Stimulated activated naive CD8-positive, alpha-beta T cell treated with anti-CD3 and anti-CD28 coated beads, Interleukin-15, amount 100 ng/mL, for 72 hours (primary cell): ENCODE data around the gene HBB.

ENCODE experiments used
- ATAC-seq: fragments of 150-1000 bp; cut with Tn5 transposase; 2 replicates; pipeline ENCODE4 v1.10.0; 2021; ENCODE audit warnings: mild to moderate bottlenecking, moderate library complexity
- DNase-seq, 2 donors: peaks; one replicate each; pipeline ENCODE4 v3.0.0; 2021 to 2022
- H3K27ac Mint-ChIP-seq, 2 donors: one replicate each; pipeline ENCODE4 v1.8.0; 2022; ENCODE audit warnings: mild to moderate bottlenecking in 2 of 2, mixed read lengths in 2 of 2, moderate library complexity in 2 of 2
- H3K27me3 Mint-ChIP-seq: one replicate; pipeline ENCODE4 v1.8.0; 2022; ENCODE audit warnings: mixed read lengths
- H3K4me1 Mint-ChIP-seq: one replicate; pipeline ENCODE4 v1.8.0; 2022; ENCODE audit warnings: mild to moderate bottlenecking, mixed read lengths
- H3K4me3 Mint-ChIP-seq, 2 donors: one replicate each; pipeline ENCODE4 v1.8.0; 2022; ENCODE audit warnings: mild to moderate bottlenecking in 2 of 2, mixed read lengths in 2 of 2, moderate library complexity in 1 of 2
- H3K9me3 Mint-ChIP-seq, 2 donors: one replicate each; pipeline ENCODE4 v1.8.0; 2022; ENCODE audit warnings: mixed read lengths in 2 of 2

The HBB gene

DNA sequence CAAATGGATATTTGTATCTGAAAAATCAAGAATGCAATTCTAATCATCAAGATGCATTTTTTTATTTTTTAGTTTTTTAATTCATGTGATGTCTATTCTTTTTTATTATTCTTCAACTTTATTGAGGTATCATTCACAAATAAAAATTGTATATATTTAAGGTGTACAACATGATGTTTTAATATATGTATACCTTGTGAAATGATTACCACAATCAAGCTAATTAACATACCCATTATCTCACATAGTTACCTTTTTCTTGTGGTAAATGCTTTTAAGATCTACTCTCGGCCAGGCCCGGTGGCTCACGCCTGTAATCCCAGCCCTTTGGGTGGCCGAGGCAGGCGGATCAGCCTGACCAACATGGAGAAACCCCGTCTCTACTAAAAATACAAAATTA is 3.7 kb downstream of the HBB start:
- H3K4me1 Mint-ChIP-seq: no peaks in the 10 kb centered on the region

DNA sequence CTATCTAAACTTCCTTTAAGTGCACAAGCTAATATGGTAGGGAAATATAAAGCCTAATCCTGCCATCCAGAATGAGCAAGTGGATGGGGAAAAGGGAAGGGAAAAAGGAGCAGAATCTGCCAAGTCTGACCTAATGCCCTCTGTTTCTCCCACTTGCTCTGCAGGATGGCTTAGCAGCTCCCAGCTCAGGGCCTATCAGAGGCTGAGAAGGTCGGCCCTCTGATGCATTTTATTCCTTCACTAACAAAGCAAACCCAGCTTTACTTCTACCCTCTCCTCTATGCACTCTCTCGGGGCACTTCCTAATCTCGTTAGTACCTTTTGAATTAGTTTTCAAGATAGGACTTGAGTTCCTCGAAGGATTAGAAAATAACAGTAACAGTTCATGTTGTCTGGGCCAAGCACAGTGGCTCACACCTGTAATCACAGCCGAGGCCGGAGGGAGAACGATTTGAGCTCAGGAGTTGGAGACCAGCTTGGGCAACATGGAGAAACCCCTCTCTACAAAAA is 16.4 kb downstream of the HBB start:
- Mint-ChIP-seq H3K9me3 (peaks cover 0 to 6% of the 10 kb centered on the region in 2 donors), H3K27ac (no peak overlapping the region), H3K4me1 (no peaks in the 10 kb centered on the region)

More for the DNA sequence above, 3.7 kb downstream of the HBB start:
- no peak for DNase-seq
- peaks cover 0 to 8% of the 10 kb centered on the region in 2 donors for H3K9me3 Mint-ChIP-seq
- no peak overlapping the region for H3K27ac Mint-ChIP-seq
- H3K27me3 Mint-ChIP-seq: peaks cover 13% of the 10 kb centered on the region
- no peak overlapping the region for H3K4me3 Mint-ChIP-seq
- ATAC-seq: no peak

GRCh38 chr11:5204787-5205186 is 22.1 kb downstream of the HBB start:
- ATAC-seq: no peak
- Mint-ChIP-seq H3K4me1 (no peaks in the 10 kb centered on the region), H3K27me3 (peaks cover 5% of the 10 kb centered on the region), H3K27ac (no peak overlapping the region), H3K4me3 (no peak overlapping the region), H3K9me3 (no peaks in the 10 kb centered on the region)
- DNase-seq: no peak

More for the DNA sequence above, 16.4 kb downstream of the HBB start:
- ATAC-seq: no peak
- H3K27me3 Mint-ChIP-seq: no peaks in the 10 kb centered on the region
- DNase-seq: no peak
- no peak overlapping the region for H3K4me3 Mint-ChIP-seq

GRCh38 chr11:5203366-5203765 is 23.5 kb downstream of the HBB start:
- ATAC-seq (no peak), DNase-seq (no peak)
- H3K4me1 Mint-ChIP-seq: no peaks in the 10 kb centered on the region
- H3K9me3 Mint-ChIP-seq: no peaks in the 10 kb centered on the region
- H3K4me3 Mint-ChIP-seq: no peak overlapping the region
- peaks cover 9% of the 10 kb centered on the region for H3K27me3 Mint-ChIP-seq
- no peak overlapping the region for H3K27ac Mint-ChIP-seq

DNA sequence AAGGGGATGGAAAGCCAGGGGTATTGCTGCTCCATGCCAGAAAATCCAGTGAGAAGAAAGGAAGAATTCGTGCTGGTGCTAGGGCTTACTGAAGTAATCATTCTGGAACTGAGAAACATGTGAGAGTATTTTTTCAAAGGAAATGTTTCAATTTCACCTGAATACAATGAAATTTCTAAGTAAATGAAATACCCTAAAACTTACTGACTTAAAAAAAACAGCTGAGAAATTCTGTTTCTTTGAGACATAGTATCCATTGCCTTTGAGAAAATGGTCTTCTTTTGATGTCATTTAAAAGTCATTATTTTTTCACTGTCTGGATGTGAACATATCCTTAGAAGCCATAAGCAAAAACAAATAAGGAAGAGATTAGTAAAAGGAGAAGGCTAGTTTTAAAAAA is 26.3 kb downstream of the HBB start, which contains the start of gene OR51V1:
Gene OR51V1 (minus strand): TSS at position 101 of the 400 bp plus-strand sequence. CDS start 0 bp downstream, at position 101.
- peaks cover 9% of the 10 kb centered on the region for H3K27me3 Mint-ChIP-seq
- ATAC-seq: no peak
- no peaks in the 10 kb centered on the region for H3K4me1 Mint-ChIP-seq
- no peak within 1 kb of the TSS for H3K4me3 Mint-ChIP-seq
- H3K27ac Mint-ChIP-seq: no peak within 1 kb of the TSS
- no peaks in the 10 kb centered on the region for H3K9me3 Mint-ChIP-seq
- no peak for DNase-seq

- no peak for DNase-seq
- Mint-ChIP-seq H3K4me1 (no peaks in the 10 kb centered on the region), H3K4me3 (no peak overlapping the region), H3K27me3 (peaks cover 9% of the 10 kb centered on the region), H3K9me3 (peaks cover 0 to 5% of the 10 kb centered on the region in 2 donors), H3K27ac (no peak overlapping the region)
- no peak for ATAC-seq
These were observed 28.6 kb downstream of the HBB start for GRCh38 chr11:5198285-5198684.

DNA sequence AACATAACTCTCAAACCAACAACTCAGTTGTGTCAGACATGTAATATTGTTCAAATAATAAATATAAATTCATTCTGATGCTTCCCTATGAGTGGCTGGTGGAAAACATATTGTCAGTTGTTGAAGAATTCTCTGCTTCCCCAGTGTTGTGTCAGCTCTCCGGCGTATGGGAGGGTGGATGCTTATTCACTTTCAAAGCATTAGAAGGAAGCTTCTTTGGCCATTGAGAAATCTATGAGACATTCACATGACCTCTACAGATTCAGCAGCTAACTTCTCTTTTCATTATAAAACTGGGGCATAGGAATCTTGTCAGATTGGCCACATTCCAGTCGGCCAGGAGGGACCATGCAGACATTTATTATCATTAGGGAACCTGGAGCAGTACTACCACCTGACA is 29.3 kb downstream of the HBB start:
- DNase-seq: no peak
- Mint-ChIP-seq H3K9me3 (peaks cover 0 to 11% of the 10 kb centered on the region in 2 donors), H3K27me3 (peaks cover 9% of the 10 kb centered on the region), H3K4me3 (no peak overlapping the region), H3K4me1 (no peaks in the 10 kb centered on the region), H3K27ac (no peak overlapping the region)
- ATAC-seq: no peak

DNA sequence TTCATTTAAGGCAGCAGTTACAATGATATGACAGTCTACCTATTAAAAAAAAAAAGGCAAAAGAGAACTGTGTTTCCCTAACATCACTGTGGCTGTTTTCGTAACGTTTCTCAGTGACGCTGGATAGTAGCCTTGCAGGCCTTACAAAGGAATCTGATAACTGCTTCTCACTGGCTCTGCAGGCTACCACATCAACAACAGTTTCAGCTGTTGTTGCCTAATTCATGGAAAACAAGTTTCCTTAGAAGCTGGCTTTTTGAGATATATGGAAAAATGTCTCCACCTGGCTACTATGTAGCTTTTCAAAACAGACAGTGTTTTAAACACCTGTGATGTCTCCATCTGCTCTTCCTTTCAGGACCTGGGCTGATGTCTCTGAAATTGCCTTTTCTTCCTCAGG is 30.1 kb downstream of the HBB start:
- Mint-ChIP-seq H3K4me1 (no peaks in the 10 kb centered on the region), H3K4me3 (no peak overlapping the region), H3K27ac (no peak overlapping the region), H3K27me3 (peaks cover 9% of the 10 kb centered on the region), H3K9me3 (peaks cover 0 to 11% of the 10 kb centered on the region in 2 donors)
- DNase-seq (no peak), ATAC-seq (no peak)

- DNase-seq: no peak
- Mint-ChIP-seq H3K4me3 (no peak overlapping the region), H3K9me3 (peaks cover 4 to 17% of the 10 kb centered on the region in 2 donors), H3K4me1 (no peaks in the 10 kb centered on the region), H3K27ac (no peak overlapping the region), H3K27me3 (peaks cover 9% of the 10 kb centered on the region)
- ATAC-seq: no peak
These were observed 30.8 kb downstream of the HBB start for GRCh38 chr11:5196067-5196466.

DNA sequence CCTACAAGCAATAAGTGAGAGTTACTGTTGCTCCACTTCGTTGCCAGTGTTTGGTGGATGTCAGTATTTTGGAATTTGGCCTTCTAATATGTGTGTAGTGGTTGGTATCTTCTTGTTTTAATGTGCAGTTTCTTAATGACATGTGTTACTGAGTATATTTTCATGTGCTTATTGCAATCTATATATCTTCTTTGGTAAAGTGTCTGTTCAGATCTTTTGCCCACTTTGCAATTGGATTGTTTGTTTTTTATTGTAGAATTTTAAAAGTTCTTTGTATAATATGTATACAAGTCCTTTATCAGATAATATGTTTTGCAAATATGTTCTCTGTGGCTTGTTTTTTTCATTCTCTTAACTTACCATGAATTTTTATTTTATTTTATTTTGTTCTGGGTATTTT is 34.1 kb downstream of the HBB start:
- no peak for DNase-seq
- Mint-ChIP-seq H3K27ac (no peak overlapping the region), H3K27me3 (no peaks in the 10 kb centered on the region), H3K4me3 (no peak overlapping the region), H3K4me1 (no peaks in the 10 kb centered on the region), H3K9me3 (peaks cover 4 to 37% of the 10 kb centered on the region in 2 donors)
- no peak for ATAC-seq

- DNase-seq: no peak
- Mint-ChIP-seq H3K27ac (no peak overlapping the region), H3K4me3 (no peak overlapping the region), H3K4me1 (no peaks in the 10 kb centered on the region), H3K9me3 (peaks cover 4 to 31% of the 10 kb centered on the region in 2 donors), H3K27me3 (peaks cover 4% of the 10 kb centered on the region)
- no peak for ATAC-seq
These were observed 38.7 kb downstream of the HBB start for GRCh38 chr11:5188201-5188600.

DNA sequence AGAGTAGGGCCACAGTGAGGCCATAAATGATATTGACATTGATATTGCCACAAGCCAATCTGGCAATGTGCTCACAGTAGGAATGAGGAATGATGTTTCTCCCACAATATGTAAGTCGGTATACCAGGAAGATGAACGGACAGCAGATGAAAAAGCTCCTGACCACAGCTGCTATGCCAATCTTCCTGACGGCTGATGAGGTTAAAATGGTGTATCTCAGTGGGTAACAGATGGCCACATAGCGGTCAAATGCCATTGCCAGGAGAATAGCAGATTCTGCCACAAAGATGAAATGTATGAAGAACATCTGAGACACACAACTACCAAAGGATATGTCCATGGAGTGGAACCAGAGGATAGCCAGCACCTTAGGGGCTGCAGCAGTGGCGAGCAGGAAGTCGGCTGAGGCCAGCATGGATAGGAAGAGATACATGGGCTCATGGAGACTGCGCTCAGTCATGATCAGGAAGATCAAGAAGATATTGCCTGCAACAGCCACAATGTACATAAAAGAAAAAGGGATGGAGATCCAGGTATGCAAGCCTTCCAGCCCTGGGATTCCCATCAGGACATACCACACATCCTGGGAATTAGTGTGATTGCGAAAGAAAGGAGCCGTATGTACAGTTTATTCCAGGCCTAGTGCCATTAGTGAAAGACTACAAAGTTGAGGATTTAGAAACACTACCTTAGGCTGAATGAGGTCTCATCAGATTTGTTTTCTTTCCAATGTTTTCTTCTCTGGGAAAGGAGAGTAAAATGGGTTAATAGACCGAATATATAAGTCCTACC is 48.6 kb downstream of the HBB start:
- no peak overlapping the region for H3K27ac Mint-ChIP-seq
- no peak for ATAC-seq
- no peaks in the 10 kb centered on the region for H3K9me3 Mint-ChIP-seq
- peaks cover 13% of the 10 kb centered on the region for H3K27me3 Mint-ChIP-seq
- no peak for DNase-seq
- no peaks in the 10 kb centered on the region for H3K4me1 Mint-ChIP-seq
- no peak overlapping the region for H3K4me3 Mint-ChIP-seq
